HepG2 (cell line): Measurements from ENCODE around the gene GPC6. TPM values are rescaled to one million over a fixed set of nuclear protein-coding genes. Genes with fewer than 3 reads are reported as not detected.
A peak's percentile ranks its signal among the peaks of the same experiment; 100 is the strongest.

Experiments
- AHR ChIP-seq: IDR thresholded peaks from 2 replicates; pipeline ENCODE4 v1.6.1; 2018; ENCODE audit warnings: missing genetic modification reagents, missing compliant biosample characterization
- BHLHE40 ChIP-seq: IDR thresholded peaks from 2 replicates; pipeline ENCODE4 v1.6.1; 2011; ENCODE audit warnings: low read length, improper control_type of control experiment
- CAMTA2 ChIP-seq: sonication (generic); formaldehyde crosslinking; IDR thresholded peaks from 2 replicates; pipeline ENCODE4 v1.4.0; 2020; ENCODE audit warnings: mild to moderate bottlenecking, missing genetic modification reagents, borderline replicate concordance
- CEBPG ChIP-seq: IDR thresholded peaks from 2 replicates; pipeline ENCODE4 v1.6.1; 2016
- DNMT3B ChIP-seq: conservative IDR thresholded peaks from 2 replicates; pipeline ENCODE4 v1.6.1; 2016; ENCODE audit warnings: missing biosample characterization, control low read depth
- EED ChIP-seq: sonication (generic); formaldehyde crosslinking; IDR thresholded peaks from 2 replicates; pipeline ENCODE4 v1.5.0; 2020; ENCODE audit warnings: mild to moderate bottlenecking, missing genetic modification reagents
- ESRRA ChIP-seq: sonication (generic); formaldehyde crosslinking; IDR thresholded peaks from 2 replicates; pipeline ENCODE4 v1.5.1; 2020; ENCODE audit warnings: mild to moderate bottlenecking, low read depth, missing genetic modification reagents
- FOXP1 ChIP-seq, 2 experiments: fragments of 450-650 bp in 1 of 2; IDR thresholded peaks; 2 replicates each; pipeline ENCODE4 v1.6.1; 2017 to 2018; ENCODE audit warnings: antibody characterized with exemption in 1 of 2
- HCFC1 ChIP-seq: fragments of 150-350 bp; IDR thresholded peaks from 2 replicates; pipeline ENCODE4 v1.6.1; 2014; ENCODE audit warnings: low read depth, low read length
- HDAC1 ChIP-seq: sonication (generic); formaldehyde crosslinking; IDR thresholded peaks from 2 replicates; pipeline ENCODE4 v1.5.1; 2020; ENCODE audit warnings: mild to moderate bottlenecking, missing genetic modification reagents
- HOXA7 ChIP-seq: sonication (generic); formaldehyde crosslinking; IDR thresholded peaks from 2 replicates; pipeline ENCODE4 v1.8.1; 2022; ENCODE audit warnings: mild to moderate bottlenecking, missing genetic modification reagents, moderate library complexity
- IKZF4 ChIP-seq: sonication (generic); formaldehyde crosslinking; IDR thresholded peaks from 2 replicates; pipeline ENCODE4 v1.5.1; 2020; ENCODE audit warnings: borderline replicate concordance, mild to moderate bottlenecking, low read depth, missing genetic modification reagents; ENCODE audit errors: not compliant biosample characterization
- KDM5A ChIP-seq: fragments of 200-600 bp; sonication (generic); IDR thresholded peaks from 2 replicates; pipeline ENCODE4 v1.7.0; 2018; ENCODE audit warnings: antibody characterized with exemption, mild to moderate bottlenecking, low read length, borderline replicate concordance
- MAF1 ChIP-seq: sonication (generic); formaldehyde crosslinking; IDR thresholded peaks from 2 replicates; pipeline ENCODE4 v1.5.0; 2020; ENCODE audit warnings: missing genetic modification reagents, borderline replicate concordance
- MAFG ChIP-seq: sonication (generic); formaldehyde crosslinking; IDR thresholded peaks from 2 replicates; pipeline ENCODE4 v1.5.1; 2020; ENCODE audit warnings: mild to moderate bottlenecking, missing genetic modification reagents
- NKX3-1 ChIP-seq: sonication (generic); formaldehyde crosslinking; IDR thresholded peaks from 2 replicates; pipeline ENCODE4 v1.5.0; 2020; ENCODE audit warnings: missing genetic modification reagents
- NR2C2 ChIP-seq: sonication (generic); formaldehyde crosslinking; IDR thresholded peaks from 2 replicates; pipeline ENCODE4 v1.4.0; 2020; ENCODE audit warnings: missing genetic modification reagents, mild to moderate bottlenecking, moderate library complexity, borderline replicate concordance
- PAF1 ChIP-seq: IDR thresholded peaks from 2 replicates; pipeline ENCODE4 v1.6.1; 2016; ENCODE audit warnings: missing genetic modification reagents, missing compliant biosample characterization
- POGZ ChIP-seq: sonication (generic); formaldehyde crosslinking; IDR thresholded peaks from 2 replicates; pipeline ENCODE4 v1.4.0; 2020; ENCODE audit warnings: mild to moderate bottlenecking, missing genetic modification reagents
- RAD21 ChIP-seq: fragments of 450-650 bp; formaldehyde crosslinking; IDR thresholded peaks from 2 replicates; pipeline ENCODE4 v1.5.0; 2020; ENCODE audit warnings: mild to moderate bottlenecking
- SALL2 ChIP-seq: sonication (generic); formaldehyde crosslinking; IDR thresholded peaks from 2 replicates; pipeline ENCODE4 v1.8.1; 2023; ENCODE audit warnings: mild to moderate bottlenecking, missing genetic modification reagents, inconsistent platforms
- TCF7 ChIP-seq: sonication (generic); IDR thresholded peaks from 2 replicates; pipeline ENCODE4 v1.6.1; 2016; ENCODE audit warnings: antibody characterized with exemption, low read depth
- TEAD2 ChIP-seq: sonication (generic); formaldehyde crosslinking; IDR thresholded peaks from 2 replicates; pipeline ENCODE4 v1.9.0; 2021; ENCODE audit warnings: missing genetic modification reagents
- TSC22D2 ChIP-seq: sonication (generic); formaldehyde crosslinking; IDR thresholded peaks from 2 replicates; pipeline ENCODE4 v1.5.1; 2020; ENCODE audit warnings: missing genetic modification reagents, mild to moderate bottlenecking, borderline replicate concordance
- YEATS4 ChIP-seq: sonication (generic); formaldehyde crosslinking; IDR thresholded peaks from 2 replicates; pipeline ENCODE4 v1.4.0; 2020; ENCODE audit warnings: missing genetic modification reagents, borderline replicate concordance
- ZMAT3 ChIP-seq: sonication (generic); formaldehyde crosslinking; conservative IDR thresholded peaks from 2 replicates; pipeline ENCODE4 v1.7.0; 2021; ENCODE audit warnings: missing genetic modification reagents
- ZNF317 ChIP-seq: sonication (generic); formaldehyde crosslinking; IDR thresholded peaks from 2 replicates; pipeline ENCODE4 v1.5.0; 2020; ENCODE audit warnings: mild to moderate bottlenecking, missing genetic modification reagents
- ZNF333 ChIP-seq: sonication (generic); formaldehyde crosslinking; IDR thresholded peaks from 2 replicates; pipeline ENCODE4 v1.4.0; 2020; ENCODE audit warnings: mild to moderate bottlenecking, missing genetic modification reagents, borderline replicate concordance
- ZNF34 ChIP-seq: sonication (generic); formaldehyde crosslinking; IDR thresholded peaks from 2 replicates; pipeline ENCODE4 v1.4.0; 2020; ENCODE audit warnings: mild to moderate bottlenecking, missing genetic modification reagents, borderline replicate concordance
- ZNF740 ChIP-seq: sonication (generic); formaldehyde crosslinking; IDR thresholded peaks from 2 replicates; pipeline ENCODE4 v1.4.0; 2020; ENCODE audit warnings: missing genetic modification reagents
- ZNF746 ChIP-seq: sonication (generic); formaldehyde crosslinking; IDR thresholded peaks from 2 replicates; pipeline ENCODE4 v1.8.0; 2022; ENCODE audit warnings: mild to moderate bottlenecking, missing genetic modification reagents
- ZNF816 ChIP-seq: sonication (generic); formaldehyde crosslinking; IDR thresholded peaks from 2 replicates; pipeline ENCODE4 v1.8.0; 2022; ENCODE audit warnings: missing genetic modification reagents, mild to moderate bottlenecking, borderline replicate concordance
- polyA plus RNA-seq, 8 experiments: library from polyadenylated mRNA; depleted of rRNA in 3 of 8; stranded (reverse) in 7 of 8; unstranded in 1 of 8; fragments of >200 nt; fragmentation: Illumina TruSeq in 4 of 8; extraction: Trizol in 4 of 8; gene quantifications; 2 replicates each; pipeline versions ENCODE4 v1.2.1 to v1.2.3, GENCODE V29; 2011 to 2016; ENCODE audit warnings: low read depth in 4 of 8, missing spikeins in 1 of 8, mixed read lengths in 1 of 8; ENCODE audit not compliant: insufficient read depth in 1 of 8
- total RNA-seq, 5 experiments: library from RNA; depleted of rRNA; stranded (reverse); fragments of >200 nt; fragmentation: Illumina TruSeq; extraction: Trizol; gene quantifications; 2 replicates each; pipeline ENCODE4 v1.2.3, GENCODE V29; 2016; ENCODE audit warnings: low read depth in 1 of 5
- TF ChIP-seq, protein P1 (sequence below): sonication (generic); formaldehyde crosslinking; conservative IDR thresholded peaks from 2 replicates; pipeline ENCODE4 v1.4.0; 2020; ENCODE audit warnings: missing genetic modification reagents

Gene GPC6
- total and polyA plus RNA-seq, 2 of the 13 experiments (the other 11 are each of a cell fraction or from before 2014, with no cell fraction given), result 24.5 to 33.9 TPM

DNA sequence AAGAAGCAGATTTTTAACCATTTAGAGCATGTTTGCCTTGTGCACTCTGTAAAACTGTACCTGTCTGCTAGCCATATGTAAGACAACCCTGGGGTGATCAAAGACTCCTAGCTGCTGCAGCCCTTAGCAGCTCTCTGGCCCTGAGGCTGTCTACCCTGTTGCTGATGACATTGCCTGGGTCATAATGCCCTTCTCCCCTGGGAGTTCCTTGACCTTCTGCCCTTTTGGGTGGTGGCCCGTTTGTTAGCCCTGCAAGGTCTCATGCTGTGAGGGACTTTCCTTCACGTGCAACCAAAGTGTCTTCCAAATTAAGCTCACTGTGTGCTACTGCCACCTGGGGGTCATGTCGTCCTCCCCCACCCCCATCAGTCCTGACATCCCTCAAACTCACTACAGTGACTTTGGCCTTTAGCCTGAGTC lies 7.4 kb downstream of the GPC6 start (continued):
- TF ChIP-seq ZMAT3 (CRISPR knock-in tag) (0 out of 2 replicates have a peak, but pooled peaks have one; percentile 17), RAD21 (CRISPR knock-in tag) (peak; percentile 59), FOXP1 (IDR thresholded peaks at IDR 0.05) (no peak), FOXP1 (CRISPR knock-in tag; IDR thresholded peaks at IDR 0.05) (peak; percentile 19; the same call in 1 of the 2 replicates), NR2C2 (CRISPR knock-in tag) (0 out of 2 replicates have a peak, but pooled peaks have one; percentile 30), SALL2 (CRISPR knock-in tag) (no peak), ZNF740 (CRISPR knock-in tag) (peak; percentile 71; the same call in 1 of the 2 replicates), EED (CRISPR knock-in tag) (no peak), ESRRA (peak; percentile 74; the same call in 1 of the 2 replicates), HDAC1 (CRISPR knock-in tag) (no peak), TEAD2 (CRISPR knock-in tag) (no peak), YEATS4 (CRISPR knock-in tag) (no peak), HOXA7 (CRISPR knock-in tag) (no peak), POGZ (peak; percentile 77; the same call in 1 of the 2 replicates), TSC22D2 (no peak), CAMTA2 (CRISPR knock-in tag) (0 out of 2 replicates have a peak, but pooled peaks have one; percentile 54), IKZF4 (CRISPR knock-in tag) (no peak), NKX3-1 (CRISPR knock-in tag) (no peak), AHR (CRISPR knock-in tag) (no peak), ZNF34 (no peak), MAFG (CRISPR knock-in tag) (no peak), ZNF816 (CRISPR knock-in tag) (no peak), DNMT3B (CRISPR knock-in tag) (no peak), BHLHE40 (peak; percentile 66), CEBPG (CRISPR knock-in tag) (no peak), HCFC1 (no peak), KDM5A (no peak), TCF7 (no peak), ZNF333 (CRISPR knock-in tag) (no peak), ZNF317 (0 out of 2 replicates have a peak, but pooled peaks have one; percentile 31), PAF1 (CRISPR knock-in tag) (no peak), MAF1 (CRISPR knock-in tag) (no peak), ZNF746 (no peak)
- TF ChIP-seq, protein P1, sequence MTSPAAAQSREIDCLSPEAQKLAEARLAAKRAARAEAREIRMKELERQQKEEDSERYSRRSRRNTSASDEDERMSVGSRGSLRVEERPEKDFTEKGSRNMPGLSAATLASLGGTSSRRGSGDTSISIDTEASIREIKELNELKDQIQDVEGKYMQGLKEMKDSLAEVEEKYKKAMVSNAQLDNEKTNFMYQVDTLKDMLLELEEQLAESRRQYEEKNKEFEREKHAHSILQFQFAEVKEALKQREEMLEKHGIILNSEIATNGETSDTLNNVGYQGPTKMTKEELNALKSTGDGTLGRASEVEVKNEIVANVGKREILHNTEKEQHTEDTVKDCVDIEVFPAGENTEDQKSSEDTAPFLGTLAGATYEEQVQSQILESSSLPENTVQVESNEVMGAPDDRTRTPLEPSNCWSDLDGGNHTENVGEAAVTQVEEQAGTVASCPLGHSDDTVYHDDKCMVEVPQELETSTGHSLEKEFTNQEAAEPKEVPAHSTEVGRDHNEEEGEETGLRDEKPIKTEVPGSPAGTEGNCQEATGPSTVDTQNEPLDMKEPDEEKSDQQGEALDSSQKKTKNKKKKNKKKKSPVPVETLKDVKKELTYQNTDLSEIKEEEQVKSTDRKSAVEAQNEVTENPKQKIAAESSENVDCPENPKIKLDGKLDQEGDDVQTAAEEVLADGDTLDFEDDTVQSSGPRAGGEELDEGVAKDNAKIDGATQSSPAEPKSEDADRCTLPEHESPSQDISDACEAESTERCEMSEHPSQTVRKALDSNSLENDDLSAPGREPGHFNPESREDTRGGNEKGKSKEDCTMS (CRISPR knock-in tag), result no peak
